Ascending aorta (tissue), 2 donors: ENCODE measurements around the gene AKAP13. TPM values are rescaled to one million over a fixed set of nuclear protein-coding genes. Genes with fewer than 3 reads are reported as not detected.

Source experiments
- DNase-seq, 2 donors: peaks; one replicate each; pipeline ENCODE4 v3.0.0-alpha.2; 2019; ENCODE audit warnings: low spot score in 2 of 2
- H3K27ac ChIP-seq, 2 donors: fragments of 200-600 bp; sonication (generic); one replicate each; pipeline ENCODE4 v1.5.1; 2016 to 2017; ENCODE audit warnings: mild to moderate bottlenecking in 1 of 2
- H3K27me3 ChIP-seq: fragments of 200-600 bp; sonication (generic); one replicate; pipeline ENCODE4 v1.5.1; 2017
- H3K36me3 ChIP-seq, 2 donors: fragments of 200-600 bp; sonication (generic); one replicate each; pipeline ENCODE4 v1.5.1; 2016
- H3K4me1 ChIP-seq, 2 donors: fragments of 200-600 bp; sonication (generic); one replicate each; pipeline ENCODE4 v1.5.1; 2016 to 2017; ENCODE audit warnings: mild to moderate bottlenecking in 1 of 2
- H3K4me3 ChIP-seq, 2 donors: fragments of 200-600 bp; sonication (generic); one replicate each; pipeline ENCODE4 v1.5.1; 2016 to 2017; ENCODE audit warnings: mild to moderate bottlenecking in 1 of 2
- H3K9me3 ChIP-seq, 2 donors: fragments of 200-600 bp; sonication (generic); one replicate each; pipeline ENCODE4 v1.5.1; 2016
- intact Hi-C: fragments of 100-400 bp; cut with DNase I; formaldehyde crosslinking; loops from one replicate; pipeline ENCODE4 v1.15.1; 2023
- total RNA-seq: library from RNA; depleted of rRNA; stranded (reverse); fragments of >200 nt; gene quantifications from one replicate; pipeline ENCODE4 v1.1.0, GENCODE V29; 2016
- TF ChIP-seq, protein P1 (sequence below), 3 experiments: fragments of 200-600 bp in 2 of 3; fragments of 450-650 bp in 1 of 3; sonication (generic) in 2 of 3; IDR thresholded peaks; one replicate each; pipeline ENCODE4 v1.5.1; 2016 to 2019; ENCODE audit warnings: antibody characterized with exemption in 3 of 3, mild to moderate bottlenecking in 1 of 3, moderate library complexity in 1 of 3

The AKAP13 gene
- total RNA-seq, 1 donor from 2014 or later: 74.3 TPM

DNA sequence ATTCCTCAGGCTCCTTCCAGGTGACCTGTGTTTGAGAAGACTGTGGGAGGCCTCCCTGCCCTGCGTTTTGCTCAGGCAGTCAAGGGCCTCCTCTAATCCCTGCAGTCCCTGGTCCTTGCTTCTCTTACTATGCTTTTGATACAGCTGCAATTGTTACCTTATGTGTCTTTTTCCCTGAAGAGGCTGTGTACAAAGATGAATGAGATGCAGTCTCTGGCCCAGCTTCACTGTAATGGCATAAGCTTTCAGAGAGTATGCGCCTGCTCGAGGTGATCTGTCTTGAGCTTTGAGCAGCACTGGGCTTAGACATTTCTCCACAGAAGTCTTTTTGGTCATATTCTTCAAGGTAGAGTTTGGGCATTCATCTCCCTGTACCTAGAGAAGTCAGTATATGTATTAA lies 129.6 kb downstream of the AKAP13 start:
- Histone ChIP-seq H3K27ac (no peak overlapping the region), H3K9me3 (no peaks in the 10 kb centered on the region), H3K27me3 (no peaks in the 10 kb centered on the region), H3K4me1 (no peaks in the 10 kb centered on the region), H3K4me3 (no peak overlapping the region), H3K36me3 (no peaks in the 10 kb centered on the region)
- intact Hi-C loops: no loop called here
- no peak for DNase-seq
- TF ChIP-seq, protein P1, sequence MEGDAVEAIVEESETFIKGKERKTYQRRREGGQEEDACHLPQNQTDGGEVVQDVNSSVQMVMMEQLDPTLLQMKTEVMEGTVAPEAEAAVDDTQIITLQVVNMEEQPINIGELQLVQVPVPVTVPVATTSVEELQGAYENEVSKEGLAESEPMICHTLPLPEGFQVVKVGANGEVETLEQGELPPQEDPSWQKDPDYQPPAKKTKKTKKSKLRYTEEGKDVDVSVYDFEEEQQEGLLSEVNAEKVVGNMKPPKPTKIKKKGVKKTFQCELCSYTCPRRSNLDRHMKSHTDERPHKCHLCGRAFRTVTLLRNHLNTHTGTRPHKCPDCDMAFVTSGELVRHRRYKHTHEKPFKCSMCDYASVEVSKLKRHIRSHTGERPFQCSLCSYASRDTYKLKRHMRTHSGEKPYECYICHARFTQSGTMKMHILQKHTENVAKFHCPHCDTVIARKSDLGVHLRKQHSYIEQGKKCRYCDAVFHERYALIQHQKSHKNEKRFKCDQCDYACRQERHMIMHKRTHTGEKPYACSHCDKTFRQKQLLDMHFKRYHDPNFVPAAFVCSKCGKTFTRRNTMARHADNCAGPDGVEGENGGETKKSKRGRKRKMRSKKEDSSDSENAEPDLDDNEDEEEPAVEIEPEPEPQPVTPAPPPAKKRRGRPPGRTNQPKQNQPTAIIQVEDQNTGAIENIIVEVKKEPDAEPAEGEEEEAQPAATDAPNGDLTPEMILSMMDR (IDR thresholded peaks at IDR 0.05): no peak

DNA sequence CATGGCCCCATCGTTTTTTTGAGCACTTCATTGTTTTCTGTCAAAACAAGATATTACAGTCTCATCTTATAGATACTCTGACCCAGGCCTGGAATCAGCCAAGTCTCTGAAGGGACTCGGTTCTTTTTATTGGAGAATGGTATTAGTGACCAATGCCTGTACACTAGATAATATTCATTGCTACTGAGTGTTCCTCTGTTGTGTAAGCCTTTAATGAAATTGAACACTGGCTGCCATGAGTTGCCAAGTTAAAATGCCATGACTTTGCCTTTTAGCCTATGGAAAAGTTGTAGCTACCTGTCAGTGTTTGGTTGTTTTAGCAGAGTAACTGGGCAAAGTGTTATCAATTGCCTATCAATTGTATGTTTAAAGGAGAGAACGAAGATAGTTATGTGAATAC lies 134.0 kb downstream of the AKAP13 start:
- no peaks in the 10 kb centered on the region for H3K27me3 ChIP-seq

DNA sequence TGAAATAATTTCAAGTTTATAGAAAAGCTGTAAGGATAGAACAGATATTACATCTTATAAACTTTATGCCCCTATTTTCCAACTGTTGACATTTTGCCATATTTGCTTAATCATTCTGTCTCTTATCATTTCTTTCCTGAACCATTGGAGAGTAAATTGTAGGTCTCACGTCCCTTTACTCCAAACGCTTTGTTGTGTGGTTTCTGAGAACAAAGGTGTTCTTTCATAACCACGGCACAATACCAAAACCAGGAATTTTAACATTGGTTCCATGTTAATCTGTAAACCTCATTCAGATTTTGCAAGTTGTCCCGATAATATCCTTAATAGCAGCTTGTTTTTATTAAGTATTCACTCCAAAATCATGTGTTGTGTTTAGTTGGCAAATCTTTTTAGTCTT lies 134.8 kb downstream of the AKAP13 start:
- H3K27ac ChIP-seq: no peak overlapping the region
- intact Hi-C loops: no loop called here
- TF ChIP-seq, protein P1 (IDR thresholded peaks at IDR 0.05): no peak
- no peaks in the 10 kb centered on the region for H3K36me3 ChIP-seq
- no peak for DNase-seq
- H3K4me1 ChIP-seq: no peaks in the 10 kb centered on the region
- no peaks in the 10 kb centered on the region for H3K9me3 ChIP-seq
- H3K4me3 ChIP-seq: no peak overlapping the region
- H3K27me3 ChIP-seq: no peaks in the 10 kb centered on the region

More for the DNA sequence above, 134.0 kb downstream of the AKAP13 start:
- Histone ChIP-seq H3K36me3 (no peaks in the 10 kb centered on the region), H3K4me1 (no peaks in the 10 kb centered on the region), H3K9me3 (no peaks in the 10 kb centered on the region), H3K4me3 (no peak overlapping the region), H3K27ac (no peak overlapping the region)
- TF ChIP-seq, protein P1 (IDR thresholded peaks at IDR 0.05): no peak
- intact Hi-C loops: no loop called here
- no peak for DNase-seq

DNA sequence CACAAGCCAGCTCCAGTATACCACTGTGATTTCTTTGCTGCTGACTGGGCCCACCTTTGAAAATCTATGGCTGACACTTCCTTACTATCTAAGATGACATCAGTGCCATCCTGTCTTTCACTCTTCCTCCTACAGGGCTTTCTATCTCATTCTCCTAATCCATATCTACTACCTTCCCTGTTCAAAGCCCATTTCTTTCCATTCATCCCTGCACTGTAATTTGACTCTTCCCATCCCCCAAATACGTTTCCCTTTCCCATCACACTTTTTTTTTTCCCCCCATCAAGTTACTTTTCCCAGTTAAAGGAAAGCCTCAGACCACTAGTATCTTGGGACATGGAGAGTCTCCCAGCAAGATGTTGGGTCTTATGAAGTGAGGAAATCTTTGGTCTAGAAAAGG lies 136.7 kb downstream of the AKAP13 start:
- H3K4me3 ChIP-seq: no peak overlapping the region
- intact Hi-C loops: no loop called here
- DNase-seq: no peak
- H3K4me1 ChIP-seq: no peaks in the 10 kb centered on the region
- H3K9me3 ChIP-seq: no peaks in the 10 kb centered on the region
- H3K27ac ChIP-seq: no peak overlapping the region
- TF ChIP-seq, protein P1 (IDR thresholded peaks at IDR 0.05): no peak
- peaks cover 0 to under 1% of the 10 kb centered on the region in 2 donors for H3K36me3 ChIP-seq
- H3K27me3 ChIP-seq: no peaks in the 10 kb centered on the region

DNA sequence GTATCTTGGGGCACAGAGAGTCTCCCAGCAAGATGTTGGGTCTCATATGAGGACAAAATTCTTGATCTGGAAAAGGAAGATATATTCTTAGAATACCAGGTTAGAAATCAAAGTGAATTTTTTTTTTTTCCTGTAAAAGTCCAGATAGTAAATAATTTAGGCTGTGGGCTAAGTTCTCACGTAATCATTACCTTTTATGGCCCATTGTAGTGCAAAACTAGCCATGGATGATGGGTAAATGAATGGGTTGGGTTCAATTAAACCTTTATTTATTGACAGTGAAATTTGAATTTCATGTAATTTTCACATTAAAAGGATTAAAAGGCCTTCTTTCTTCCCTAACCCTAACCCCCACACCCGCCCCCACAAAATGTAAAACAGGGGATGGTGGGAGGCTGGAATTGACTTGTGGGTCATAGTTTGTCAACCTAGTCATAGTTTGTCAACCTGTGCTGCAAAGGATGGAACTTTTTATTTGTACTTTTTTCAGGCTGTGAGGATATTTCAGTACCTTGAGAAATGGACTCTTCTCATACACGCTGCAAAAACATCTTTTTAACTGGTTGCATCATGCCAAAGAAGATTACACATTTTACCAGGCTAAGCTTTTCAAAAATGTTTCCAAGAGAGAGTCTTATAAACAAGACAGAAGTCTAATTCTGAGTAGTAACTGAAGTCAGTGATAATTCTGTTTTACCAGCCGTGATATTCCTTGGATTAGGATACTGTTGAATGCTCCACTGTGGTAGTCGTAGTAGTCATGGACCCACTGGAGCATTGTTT lies 138.8 kb downstream of the AKAP13 start:
- Histone ChIP-seq H3K36me3 (peaks cover 0 to 4% of the 10 kb centered on the region in 2 donors), H3K9me3 (no peaks in the 10 kb centered on the region), H3K4me3 (no peak overlapping the region), H3K4me1 (no peaks in the 10 kb centered on the region), H3K27ac (no peak overlapping the region), H3K27me3 (no peaks in the 10 kb centered on the region)
- TF ChIP-seq, protein P1 (IDR thresholded peaks at IDR 0.05): no peak
- no peak for DNase-seq
- intact Hi-C loops: no loop called here
